Right lobe of liver (tissue), 5 donors: ENCODE measurements around the gene CST3. TPM values are rescaled to one million over a fixed set of nuclear protein-coding genes. Genes with fewer than 3 reads are reported as not detected.

Experiments
- total RNA-seq, 6 experiments: library from RNA; depleted of rRNA in 2 of 6; stranded (reverse); fragments of >200 nt in 2 of 6; fragmentation: NEBNext Ultra II Directional in 3 of 6; extraction: Animal tissue kit (Norgen Biotek cat#: 25700) in 3 of 6; gene quantifications; one replicate each; pipeline versions ENCODE4 v1.1.0 to v1.2.4, GENCODE V29; 2016 to 2023
- donor health status: DM: no; HTN: no; CAD: no.
- donor health status: DM: no; HTN: no; CAD: no.
- donor health status: DM: no; HTN: yes; CAD: no.
- donor health status: DM: no; HTN: yes; CAD: no.

Gene CST3
- total RNA-seq, 6 experiments from 2014 or later = 504 to 1,394 (median 638) TPM

Other genes with a start within 250 kb of the CST3 start
- gene NAPB, start 216.5 kb downstream of the CST3 start, total RNA-seq = 1 to 10 TPM; 3.2 to 5.8 (median 4.9) TPM
- not detected for gene CSTL1, start 198.3 kb downstream of the CST3 start, total RNA-seq
- gene CST11, start 185.1 kb downstream of the CST3 start, total RNA-seq = not detected
- gene CST8, start 146.8 kb downstream of the CST3 start, total RNA-seq = not detected
- not detected for gene CST9L, start 69.5 kb downstream of the CST3 start, total RNA-seq
- not detected for gene CST9, start 32.0 kb downstream of the CST3 start, total RNA-seq
- not detected for gene CST4, start 51.1 kb upstream of the CST3 start, total RNA-seq
- not detected for gene CST1, start 113.0 kb upstream of the CST3 start, total RNA-seq
- gene CST2, start 188.8 kb upstream of the CST3 start, total RNA-seq = under 1 TPM in 2 of 6 experiments, not detected in 4; 0.50 to 0.80 TPM
- not detected for gene CST5, start 241.8 kb upstream of the CST3 start, total RNA-seq